Anterior cingulate cortex (tissue), 58 donors: ENCODE data around the gene PROCA1.

Experiments used
- DNase-seq, 58 donors: peaks; one replicate each; lab custom pipeline; 2025; lab: John Stamatoyannopoulos, UW

The PROCA1 gene

DNA sequence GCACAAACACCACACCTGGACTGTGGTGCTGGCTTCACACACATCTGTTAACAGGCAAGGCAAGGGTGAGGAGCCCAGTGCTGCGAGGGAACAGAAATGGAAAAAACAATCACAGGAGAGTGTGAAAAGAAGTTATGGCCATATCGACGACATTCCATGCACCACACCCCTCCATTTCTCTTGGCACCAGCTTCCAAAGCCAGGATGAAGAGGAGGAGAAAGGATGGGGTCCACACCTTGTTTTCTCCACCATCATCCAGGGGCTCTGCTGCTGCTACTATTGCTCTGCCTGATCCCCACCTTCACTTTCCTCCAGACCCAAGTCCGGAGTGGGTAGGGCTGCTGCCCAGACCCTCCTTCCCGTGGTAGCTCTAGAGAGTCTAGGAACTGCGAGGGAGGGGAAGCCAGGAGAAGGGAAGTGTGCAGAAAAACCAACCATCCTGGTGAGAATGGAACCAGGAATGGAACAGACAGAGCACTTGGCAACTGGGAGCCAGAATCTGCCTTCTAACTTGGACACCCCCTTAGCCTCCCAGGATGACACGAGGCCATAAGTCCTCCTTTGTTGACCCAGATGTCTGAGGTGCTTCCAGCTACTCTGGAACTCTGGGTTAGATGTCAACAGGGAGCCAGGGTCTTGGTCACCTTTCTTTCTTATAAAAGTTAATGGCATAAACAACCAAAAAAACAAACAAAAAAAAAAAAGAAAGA, 1.2 kb upstream of the PROCA1 start:
- DNase-seq, result no peak

DNA sequence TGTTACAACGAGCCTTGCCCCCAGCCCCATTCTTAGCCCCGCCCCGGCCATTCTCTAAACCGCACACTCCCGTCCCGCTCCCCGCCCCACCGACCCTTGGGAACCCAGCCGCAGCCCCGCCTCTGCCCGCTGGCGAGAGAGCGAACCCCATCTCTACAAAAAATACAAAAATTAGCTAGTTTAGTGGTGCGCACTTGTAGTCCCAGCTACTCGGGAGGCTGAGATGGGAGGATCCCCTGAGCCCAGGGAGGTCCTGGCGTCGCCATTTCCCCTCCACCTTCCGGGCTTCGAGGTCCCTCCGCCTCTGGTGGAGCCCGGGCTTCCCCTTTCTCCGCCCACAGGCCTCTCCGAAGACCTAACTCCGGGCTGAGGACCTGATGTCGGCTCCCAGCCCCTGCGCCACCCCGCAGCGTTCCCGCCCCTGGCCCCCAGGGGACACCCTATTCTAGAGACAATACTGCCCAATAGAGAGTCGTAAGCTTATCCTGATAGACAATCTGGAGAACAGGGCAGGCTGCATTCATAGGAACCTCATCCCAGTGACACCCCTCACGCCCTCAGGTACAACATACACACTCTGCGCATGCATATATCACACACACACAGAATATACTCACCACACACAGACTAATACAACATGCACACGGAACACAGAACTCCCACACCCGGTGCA, 480 bp upstream of the PROCA1 start:
- no peak for DNase-seq

DNA sequence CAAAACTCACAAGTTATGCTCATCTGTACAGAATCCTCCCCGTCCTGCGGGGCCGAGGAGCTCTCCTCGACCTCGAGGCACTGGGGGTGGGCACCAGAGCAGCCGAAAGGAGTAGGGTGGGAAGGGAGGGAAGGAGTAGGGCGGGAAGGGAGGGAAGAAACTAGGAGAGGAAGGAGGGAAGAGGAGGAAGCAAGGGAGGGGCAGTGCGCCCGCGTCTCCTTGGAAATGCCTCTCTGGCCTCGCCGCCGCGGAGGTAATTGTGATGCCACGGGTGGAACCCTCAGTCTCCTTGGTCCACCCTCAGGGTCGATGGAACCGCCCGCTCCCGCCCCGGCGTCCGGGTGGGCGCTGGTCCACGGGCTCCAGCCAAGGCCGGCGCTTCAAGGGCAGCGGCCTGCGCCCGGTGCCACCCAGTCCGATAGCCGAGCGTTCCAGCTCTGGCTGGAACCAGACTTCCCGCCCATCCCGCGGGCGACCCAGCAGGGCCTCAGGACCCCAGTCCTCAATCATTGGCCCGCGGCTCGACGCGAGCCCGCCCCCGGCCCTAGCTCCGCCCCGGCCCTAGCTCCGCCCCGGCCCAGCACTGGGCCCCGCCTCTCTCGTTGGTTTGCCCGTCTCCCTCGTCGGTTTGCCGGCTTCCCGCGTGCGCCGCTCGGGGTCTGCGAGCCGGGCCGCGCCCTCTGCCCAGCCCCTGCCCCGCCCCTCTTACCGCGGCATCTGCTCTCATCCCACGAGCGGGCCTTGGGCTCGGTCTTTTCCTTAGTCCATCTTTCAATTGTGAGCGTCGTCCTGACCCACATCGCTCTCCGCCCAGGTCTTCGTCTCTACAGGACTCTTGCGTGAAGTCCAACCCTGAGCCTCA, 596 bp downstream of the PROCA1 start:
- DNase-seq, result peak; percentile 36 to 98 (median 84)

DNA sequence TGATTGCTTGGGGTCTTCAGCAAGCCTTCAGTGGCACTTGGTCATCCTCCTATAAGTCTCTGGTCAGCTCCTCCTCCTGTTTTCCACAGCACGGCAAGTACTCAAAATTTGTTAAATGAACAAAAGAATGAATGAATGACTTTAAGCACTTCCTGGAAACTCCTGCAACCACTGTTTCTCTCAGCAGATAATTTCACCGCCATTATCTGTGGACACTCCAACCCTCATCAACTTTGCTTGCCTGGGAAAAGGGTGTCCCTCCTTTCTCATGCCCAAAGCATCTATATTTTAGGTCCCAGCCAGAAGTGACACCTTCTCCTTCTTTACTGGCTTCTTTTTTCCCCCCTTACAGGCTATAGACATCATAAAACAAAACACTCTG, 4.4 kb downstream of the PROCA1 start:
- no peak for DNase-seq

DNA sequence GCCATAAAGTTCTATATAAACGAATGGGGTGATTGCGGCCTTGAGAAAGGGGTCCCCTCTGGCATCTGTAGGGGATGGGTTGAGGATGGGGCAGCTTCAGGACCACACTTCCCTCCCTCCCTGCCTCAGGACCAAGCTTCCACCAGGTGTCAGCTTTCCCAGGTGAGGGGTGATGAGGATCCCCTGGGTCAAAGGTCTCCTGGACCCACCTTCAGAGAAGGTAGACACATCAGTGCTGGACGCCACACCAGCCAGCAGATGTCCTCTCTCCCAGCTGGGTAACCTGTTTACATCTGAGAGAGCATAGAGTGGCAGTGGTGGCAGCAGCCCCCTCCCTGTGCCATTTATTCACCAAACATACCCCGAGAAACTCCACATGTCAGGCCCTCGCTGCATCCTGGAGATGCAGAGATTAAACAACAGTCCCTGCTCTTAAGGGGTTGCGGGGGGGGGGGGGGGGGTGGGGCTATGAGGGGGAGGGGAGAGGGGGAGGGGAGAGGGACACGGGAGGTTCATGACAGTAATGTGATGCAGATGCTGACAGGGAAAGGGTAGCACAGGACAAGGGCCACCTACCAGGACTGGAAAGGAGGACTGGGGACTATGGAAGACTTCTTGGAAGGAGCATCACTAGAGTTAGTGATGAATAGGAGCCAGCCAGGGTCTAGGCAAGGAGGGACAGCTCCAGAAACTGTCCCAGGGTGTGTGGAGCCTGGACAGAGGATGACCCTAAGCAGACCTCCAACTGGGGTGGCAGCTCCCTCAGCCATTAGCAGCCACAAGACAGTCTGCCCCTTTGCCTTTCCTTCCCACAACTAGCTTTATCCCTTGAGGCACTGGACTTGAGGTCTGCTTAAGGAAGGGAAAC, 5.0 kb downstream of the PROCA1 start:
- no peak for DNase-seq

DNA sequence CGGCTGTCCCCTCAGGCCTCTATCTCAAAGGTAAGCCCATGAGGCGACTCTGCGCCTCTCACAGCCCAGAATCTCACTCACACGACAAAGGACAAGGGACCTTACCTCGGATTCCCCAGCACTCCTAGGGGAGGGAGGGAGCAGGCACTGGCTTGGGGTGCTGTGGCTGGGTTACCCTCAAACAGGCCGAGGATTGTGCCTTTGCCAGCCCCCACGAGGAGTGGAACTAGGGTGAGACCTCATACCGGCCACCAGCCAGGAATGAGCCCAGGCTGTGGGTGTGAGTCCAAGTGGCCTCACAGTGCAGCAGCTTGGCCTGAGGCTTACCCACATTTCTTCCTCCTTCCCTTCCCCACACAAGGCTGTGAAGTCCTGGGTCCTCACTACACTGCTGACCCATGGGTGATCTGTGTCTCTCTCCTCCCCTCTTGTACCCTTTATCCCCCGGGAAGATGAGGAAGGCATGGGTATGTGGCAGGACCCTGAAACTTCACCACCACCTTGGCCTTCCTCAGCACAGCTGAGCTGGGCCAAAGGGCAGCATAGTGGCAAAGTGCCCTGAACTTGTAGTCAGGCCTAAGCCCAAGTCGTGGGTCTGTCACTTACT, 5.9 kb downstream of the PROCA1 start:
- no peak for DNase-seq

DNA sequence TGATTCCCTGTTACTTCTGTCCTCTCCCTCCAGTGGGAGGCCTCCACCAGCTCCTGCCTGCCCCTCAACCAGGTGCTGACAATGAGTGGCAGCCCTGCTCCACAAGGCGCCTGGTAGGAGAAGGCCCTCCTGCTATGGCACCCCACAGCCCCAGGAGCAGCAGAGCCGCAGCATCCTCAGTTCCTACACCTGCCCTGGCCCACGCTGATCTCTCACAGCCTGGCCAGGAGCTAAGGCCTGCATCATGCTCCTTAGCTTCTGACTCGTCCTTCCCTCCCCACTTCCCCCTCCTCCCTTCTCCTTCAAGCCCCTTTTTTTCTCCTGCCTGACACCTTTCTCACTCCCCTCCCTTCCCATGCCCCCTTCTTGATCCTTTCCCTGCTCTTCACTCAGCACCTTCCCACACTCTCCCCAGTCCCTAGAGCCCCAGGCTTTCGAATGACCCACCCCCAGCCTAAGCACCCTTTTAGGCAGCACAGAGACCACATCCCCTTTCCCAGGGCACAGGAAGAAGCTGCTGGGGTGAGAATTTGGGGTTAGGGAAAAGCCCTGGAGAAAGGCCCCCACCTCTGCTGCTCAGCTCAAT, 6.5 kb downstream of the PROCA1 start:
- no peak for DNase-seq

DNA sequence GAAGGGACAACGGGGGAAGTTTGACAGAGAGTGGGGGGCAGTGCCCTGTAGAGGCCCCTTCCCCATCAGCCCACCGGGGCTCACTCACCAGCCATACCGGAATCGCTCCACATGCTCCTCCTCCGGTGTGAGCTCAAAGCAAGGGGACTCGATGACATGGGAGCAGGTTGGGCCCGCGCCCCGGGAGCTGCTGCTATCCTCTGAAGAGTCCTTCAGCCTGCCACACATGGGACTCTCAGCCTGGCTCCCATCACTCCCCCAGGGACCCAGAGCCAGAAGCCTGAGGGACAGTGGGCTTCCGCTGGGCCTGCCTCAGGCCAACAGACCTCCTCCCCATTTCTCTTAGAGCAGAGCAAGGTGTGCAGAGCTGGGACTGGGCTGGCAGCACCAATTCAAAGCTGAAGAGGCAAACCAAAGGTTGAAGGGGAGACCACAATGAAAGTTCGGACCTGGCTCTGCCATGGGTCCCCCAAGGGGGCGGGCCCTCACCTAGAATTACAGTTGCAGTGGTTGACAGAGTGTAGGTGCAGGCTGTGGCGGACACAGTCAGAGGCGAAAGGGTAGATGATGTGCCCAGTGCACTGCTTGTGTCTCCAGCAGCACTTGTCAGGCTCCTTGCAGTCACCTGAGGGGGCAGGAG, 7.3 kb downstream of the PROCA1 start:
- DNase-seq, result no peak

DNA sequence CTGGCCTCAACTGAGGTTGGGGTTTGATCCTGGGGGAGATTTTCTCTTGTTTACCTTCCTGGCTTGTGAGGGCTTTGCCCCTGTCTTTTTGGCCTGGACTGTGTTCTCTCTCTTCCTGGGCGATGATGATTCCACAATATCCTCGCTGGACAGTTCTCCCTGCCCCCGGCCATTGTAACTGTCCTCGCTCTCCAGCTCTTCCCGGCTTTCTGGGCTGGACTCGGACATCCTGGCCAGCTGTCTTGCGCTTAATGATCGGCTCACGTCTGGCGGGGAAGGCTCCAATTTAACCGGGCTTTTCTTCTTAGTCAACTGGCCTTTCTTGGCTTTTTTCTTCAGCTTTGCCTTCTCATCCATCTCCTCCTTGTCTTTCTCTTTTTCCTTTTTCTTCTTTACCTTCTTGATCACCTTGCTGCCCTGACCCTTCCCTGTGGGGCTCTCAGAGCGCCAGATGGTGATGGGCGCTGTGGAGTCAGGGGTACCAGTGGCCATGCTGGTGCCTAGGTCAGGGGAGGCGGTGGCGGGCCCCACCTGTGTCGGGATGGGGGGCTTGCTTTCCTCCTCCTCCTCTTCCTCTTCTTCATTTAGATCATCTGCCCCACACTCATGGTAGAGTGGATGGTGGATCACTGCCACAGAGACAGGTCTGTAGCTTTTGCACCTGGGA, 8.0 kb downstream of the PROCA1 start:
- no peak for DNase-seq

DNA sequence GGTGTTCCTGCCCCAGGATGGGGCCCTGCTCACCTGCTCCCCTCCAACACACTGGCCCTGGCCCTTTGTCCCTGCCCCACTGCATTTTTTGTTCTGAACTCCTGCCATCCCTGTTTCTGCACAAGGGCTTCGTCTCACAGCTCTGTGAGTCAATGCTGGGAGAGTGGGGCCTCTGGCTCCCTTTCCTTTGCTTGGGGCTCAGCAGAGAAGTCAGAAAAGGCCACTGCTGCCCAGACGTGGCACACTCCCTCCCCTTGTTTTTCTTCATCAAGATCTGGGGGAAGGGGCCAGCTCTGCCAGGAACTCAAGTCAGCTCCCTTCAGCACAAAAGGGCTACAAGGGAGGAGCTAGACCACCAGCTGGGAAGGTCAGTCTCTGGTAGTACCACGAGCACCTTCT, 8.9 kb downstream of the PROCA1 start:
- peak in 14 of 58 donors; percentile 21 to 71 (median 49) for DNase-seq

DNA sequence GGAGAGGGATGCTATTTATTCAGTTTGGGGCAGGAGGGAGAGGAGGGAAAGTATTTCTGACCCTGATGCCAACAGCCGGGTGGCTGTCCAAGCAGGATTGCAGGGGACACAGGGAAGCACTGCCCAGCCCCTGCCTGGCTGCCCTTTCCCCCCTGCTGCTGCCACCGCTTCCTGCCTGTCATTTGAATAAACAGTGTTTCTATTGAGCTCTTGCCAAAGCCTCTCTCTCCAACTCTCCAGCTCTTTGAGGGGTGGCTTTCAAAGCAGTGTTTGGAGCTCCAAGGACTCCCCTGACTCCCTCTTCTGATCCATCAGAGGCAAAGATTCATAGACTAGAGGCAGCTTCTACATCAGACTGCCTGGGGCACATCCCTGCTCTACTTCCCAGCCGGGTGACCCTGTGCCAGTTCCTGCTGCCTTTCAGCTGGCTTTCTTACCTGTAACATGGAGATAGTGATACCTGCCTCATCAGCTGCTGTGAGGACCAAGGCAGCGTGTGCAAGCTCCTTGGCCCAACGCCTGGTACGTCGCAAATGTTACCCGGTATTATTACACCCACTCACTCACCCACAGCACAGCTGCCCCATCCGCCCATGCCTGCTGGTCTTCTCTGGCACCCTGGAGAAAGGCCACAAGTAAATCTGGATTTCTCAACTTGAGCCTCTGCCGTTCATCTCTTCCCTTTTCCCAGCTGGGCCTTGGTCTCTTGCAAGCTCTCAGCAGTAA, 9.5 kb downstream of the PROCA1 start:
- DNase-seq, result peak in 54 of 58 donors; percentile 26 to 89 (median 60)

DNA sequence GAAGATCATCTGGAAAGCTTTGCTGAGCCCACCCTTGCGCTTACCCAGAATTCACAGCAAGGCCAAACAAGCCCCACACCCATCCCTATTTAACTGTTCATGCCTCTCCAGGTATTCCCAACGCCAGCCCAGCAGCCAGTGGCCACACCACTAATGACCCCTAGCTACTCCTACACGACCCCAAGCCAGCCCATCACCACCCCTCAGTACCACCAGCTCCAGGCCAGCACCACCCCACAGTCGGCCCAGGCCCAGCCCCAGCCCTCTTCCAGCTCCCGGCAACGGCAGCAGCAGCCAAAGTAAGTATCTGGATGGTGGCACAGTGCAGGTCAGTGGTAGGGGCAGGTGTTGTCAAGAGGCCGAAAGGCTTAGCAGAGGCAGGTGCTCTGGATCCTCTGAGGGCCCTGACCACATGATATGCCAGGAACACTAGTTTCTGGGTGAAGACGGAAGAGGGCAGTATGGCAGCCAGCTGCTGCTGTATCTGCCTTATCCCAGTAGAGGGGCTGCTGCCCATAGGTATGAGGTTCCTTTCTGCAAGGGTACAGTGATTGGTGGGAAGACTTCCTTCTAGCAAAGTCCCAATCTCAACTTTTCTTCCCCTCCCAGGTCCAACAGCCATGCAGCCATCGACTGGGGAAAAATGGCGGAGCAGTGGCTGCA, 10.7 kb downstream of the PROCA1 start:
- DNase-seq, result no peak

DNA sequence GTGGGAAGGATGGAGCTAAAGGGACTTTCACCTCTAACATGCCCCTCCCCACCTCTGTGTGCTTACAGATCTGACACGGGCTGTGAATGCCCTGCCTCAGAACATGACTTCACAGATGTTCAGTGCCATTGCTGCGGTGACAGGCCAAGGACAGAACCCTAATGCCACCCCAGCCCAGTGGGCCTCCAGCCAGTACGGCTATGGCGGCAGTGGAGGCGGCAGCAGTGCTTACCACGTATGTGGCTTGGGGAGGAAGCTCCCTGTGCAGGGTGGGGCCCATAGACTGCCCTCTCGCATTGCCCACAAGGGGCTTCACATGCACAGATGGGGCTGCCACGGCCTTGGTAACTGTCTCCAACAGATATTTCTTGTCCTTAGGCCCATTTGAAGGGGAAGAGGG, 11.4 kb downstream of the PROCA1 start:
- no peak for DNase-seq

DNA sequence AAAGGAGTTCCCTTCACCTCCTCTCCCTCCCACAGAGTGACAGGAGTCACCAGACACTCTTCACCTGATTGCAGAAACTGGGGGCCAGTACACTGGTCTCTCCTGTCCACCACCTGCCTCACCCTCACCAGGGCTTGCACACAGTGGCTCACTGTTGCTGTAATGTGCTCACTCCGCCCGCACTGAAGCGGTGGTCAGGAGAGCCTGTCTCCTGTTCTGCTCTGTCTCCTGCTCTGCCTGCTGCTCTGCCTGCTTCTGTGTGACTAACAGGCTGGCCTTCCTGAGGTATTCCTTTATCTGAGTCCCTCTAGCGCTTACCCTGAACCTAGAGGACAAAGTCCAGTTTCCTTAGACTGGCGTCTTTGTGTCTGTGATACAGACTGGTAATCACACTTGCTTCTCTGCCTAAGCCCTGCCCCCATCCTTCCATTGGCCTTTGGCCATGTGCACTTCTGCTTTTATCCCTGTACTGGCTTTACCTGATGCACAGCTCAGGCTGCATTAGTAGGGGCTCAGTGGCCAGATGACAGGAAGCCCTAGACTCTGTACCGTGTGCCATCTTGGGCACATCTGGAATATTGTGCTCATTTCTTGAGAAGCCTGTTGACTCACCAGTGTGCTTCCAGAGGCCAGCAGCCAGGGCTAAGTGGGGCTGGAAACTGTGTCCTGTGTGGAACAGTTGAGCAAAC, 13.3 kb downstream of the PROCA1 start:
- no peak for DNase-seq

DNA sequence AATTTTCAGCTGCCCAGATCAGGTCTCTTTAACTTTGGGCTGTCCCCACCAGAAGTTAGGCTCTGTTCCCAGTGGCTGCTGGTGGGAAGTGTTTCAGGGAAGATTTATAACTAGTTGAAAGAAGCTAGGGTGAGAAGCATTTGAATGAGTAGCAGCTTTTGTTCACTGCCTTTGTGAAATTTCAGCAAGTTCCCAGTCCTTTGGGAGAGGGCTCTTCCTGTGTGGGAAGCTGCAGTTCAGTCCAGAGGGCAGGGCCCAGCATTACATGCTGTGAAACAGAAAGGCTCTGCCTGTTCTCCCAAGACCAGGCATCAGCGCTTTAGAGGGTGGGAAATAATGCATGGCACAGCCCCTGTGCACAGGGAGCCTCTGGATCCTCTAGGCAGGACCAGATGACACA, 17.8 kb downstream of the PROCA1 start:
- DNase-seq, result peak in 24 of 58 donors; percentile 2 to 74 (median 24)

DNA sequence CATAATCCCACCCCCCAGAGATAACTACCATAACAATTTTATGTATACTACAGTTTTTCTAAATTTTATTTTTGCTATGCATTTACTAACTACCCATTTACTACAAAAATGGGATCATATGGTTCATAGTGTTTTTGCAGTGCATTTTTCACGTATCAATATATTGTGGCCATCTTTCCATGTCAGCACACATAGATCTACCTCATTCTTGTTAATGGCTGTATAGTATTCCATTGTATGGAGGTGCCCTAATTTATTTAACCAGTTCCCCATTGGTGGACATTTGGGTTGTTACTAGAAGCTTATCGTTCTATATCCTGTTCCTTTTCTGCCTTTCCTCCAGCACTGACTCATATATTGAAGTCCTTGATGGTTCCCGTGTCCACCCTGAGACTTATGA, 22.7 kb downstream of the PROCA1 start:
- DNase-seq, result no peak

DNA sequence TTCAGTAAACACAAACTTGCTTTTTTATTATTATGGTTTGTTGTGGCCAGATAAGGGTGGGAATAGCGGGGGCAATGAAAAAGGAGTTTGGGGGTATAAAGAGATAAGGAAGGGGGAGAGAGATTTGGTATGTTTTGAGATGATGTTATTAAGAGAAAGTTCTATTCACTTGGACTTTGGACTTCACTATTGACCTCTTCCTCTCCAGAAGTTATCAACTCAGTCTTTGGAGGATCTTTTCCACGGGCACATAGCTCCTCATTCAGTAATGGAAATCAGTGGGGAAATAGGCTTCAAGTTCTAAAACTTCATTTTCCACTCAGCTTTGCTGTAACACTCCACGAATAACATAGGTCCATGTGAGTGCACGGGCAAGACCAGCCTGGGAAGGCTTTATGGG, 23.2 kb downstream of the PROCA1 start:
- no peak for DNase-seq
